ENCODE measurements around the gene ABI3BP. TPM values are rescaled to one million over a fixed set of nuclear protein-coding genes. Genes with fewer than 3 reads are reported as not detected.

The ABI3BP gene
- total and polyA plus RNA-seq, 2 experiments from 2014 or later = 0.42 to 0.57 TPM

- TF ChIP-seq JUNB (IDR thresholded peaks at IDR 0.05; ENCODE audit: unreplicated experiment) = no peak
- no peak for TF ChIP-seq NANOG (IDR thresholded peaks at IDR 0.05; ENCODE audit: borderline replicate concordance)
- no peak for TF ChIP-seq ZNF114 (CRISPR knock-in tag; IDR thresholded peaks at IDR 0.05)
- TF ChIP-seq STAT1 (IDR thresholded peaks at IDR 0.05; ENCODE audit: unreplicated experiment) = no peak
- no peak for TF ChIP-seq EZH2phosphoT487 (IDR thresholded peaks at IDR 0.05; ENCODE audit: unreplicated experiment)
- TF ChIP-seq CREB1 (CRISPR knock-in tag; IDR thresholded peaks at IDR 0.05; ENCODE audit: low read depth) = no peak
These were observed 40.1 kb downstream of the ABI3BP start (continued) for GRCh38 chr3:100953103-100953502.

- H3K9me2 ChIP-seq (ENCODE audit: insufficient read depth) = no peaks in the 10 kb centered on the region
- H3K36me3 ChIP-seq (ENCODE audit: insufficient read depth) = no peaks in the 10 kb centered on the region
- TF ChIP-seq, protein P1, sequence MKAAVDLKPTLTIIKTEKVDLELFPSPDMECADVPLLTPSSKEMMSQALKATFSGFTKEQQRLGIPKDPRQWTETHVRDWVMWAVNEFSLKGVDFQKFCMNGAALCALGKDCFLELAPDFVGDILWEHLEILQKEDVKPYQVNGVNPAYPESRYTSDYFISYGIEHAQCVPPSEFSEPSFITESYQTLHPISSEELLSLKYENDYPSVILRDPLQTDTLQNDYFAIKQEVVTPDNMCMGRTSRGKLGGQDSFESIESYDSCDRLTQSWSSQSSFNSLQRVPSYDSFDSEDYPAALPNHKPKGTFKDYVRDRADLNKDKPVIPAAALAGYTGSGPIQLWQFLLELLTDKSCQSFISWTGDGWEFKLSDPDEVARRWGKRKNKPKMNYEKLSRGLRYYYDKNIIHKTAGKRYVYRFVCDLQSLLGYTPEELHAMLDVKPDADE (IDR thresholded peaks at IDR 0.05) = no peak
- TF ChIP-seq, protein P2, sequence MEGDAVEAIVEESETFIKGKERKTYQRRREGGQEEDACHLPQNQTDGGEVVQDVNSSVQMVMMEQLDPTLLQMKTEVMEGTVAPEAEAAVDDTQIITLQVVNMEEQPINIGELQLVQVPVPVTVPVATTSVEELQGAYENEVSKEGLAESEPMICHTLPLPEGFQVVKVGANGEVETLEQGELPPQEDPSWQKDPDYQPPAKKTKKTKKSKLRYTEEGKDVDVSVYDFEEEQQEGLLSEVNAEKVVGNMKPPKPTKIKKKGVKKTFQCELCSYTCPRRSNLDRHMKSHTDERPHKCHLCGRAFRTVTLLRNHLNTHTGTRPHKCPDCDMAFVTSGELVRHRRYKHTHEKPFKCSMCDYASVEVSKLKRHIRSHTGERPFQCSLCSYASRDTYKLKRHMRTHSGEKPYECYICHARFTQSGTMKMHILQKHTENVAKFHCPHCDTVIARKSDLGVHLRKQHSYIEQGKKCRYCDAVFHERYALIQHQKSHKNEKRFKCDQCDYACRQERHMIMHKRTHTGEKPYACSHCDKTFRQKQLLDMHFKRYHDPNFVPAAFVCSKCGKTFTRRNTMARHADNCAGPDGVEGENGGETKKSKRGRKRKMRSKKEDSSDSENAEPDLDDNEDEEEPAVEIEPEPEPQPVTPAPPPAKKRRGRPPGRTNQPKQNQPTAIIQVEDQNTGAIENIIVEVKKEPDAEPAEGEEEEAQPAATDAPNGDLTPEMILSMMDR (conservative IDR thresholded peaks at IDR 0.05; ENCODE audit: low read depth in 2 of 2) = no peak
- TF ChIP-seq EZH2 (IDR thresholded peaks at IDR 0.05; ENCODE audit: low read depth, unreplicated experiment) (no peak), REST (IDR thresholded peaks at IDR 0.05; ENCODE audit: unreplicated experiment) (no peak), ZNF462 (CRISPR knock-in tag; IDR thresholded peaks at IDR 0.05) (no peak), NANOG (IDR thresholded peaks at IDR 0.05; ENCODE audit: borderline replicate concordance) (no peak), STAT1 (IDR thresholded peaks at IDR 0.05; ENCODE audit: unreplicated experiment) (no peak), ZNF331 (CRISPR knock-in tag; IDR thresholded peaks at IDR 0.05; ENCODE audit: low read depth) (no peak), CREB1 (CRISPR knock-in tag; IDR thresholded peaks at IDR 0.05; ENCODE audit: low read depth) (no peak), EZH2phosphoT487 (IDR thresholded peaks at IDR 0.05; ENCODE audit: unreplicated experiment) (no peak)
- no peaks in the 10 kb centered on the region for H3K9me3 Mint-ChIP-seq
- H3K4me3 ChIP-seq = no peak overlapping the region
- no peak overlapping the region for H3K4me3 Mint-ChIP-seq
- H3K4me2 ChIP-seq = no peak overlapping the region
- no peak overlapping the region for H3K27ac Mint-ChIP-seq
- no peaks in the 10 kb centered on the region for H3F3A ChIP-seq (replicated peaks; ENCODE audit: low read depth)
- H3K27ac ChIP-seq (ENCODE audit: low read depth) = no peak overlapping the region
- H3K4me1 ChIP-seq (ENCODE audit: insufficient read depth) = no peaks in the 10 kb centered on the region
- H3K27me3 Mint-ChIP-seq (ENCODE audit: insufficient read depth, low read depth, poor library complexity) = no peaks in the 10 kb centered on the region
- H3K79me2 ChIP-seq (replicated peaks; ENCODE audit: insufficient read depth) = no peaks in the 10 kb centered on the region
- DNase-seq (ENCODE audit: low spot score) (no peak), ATAC-seq (no peak)
- H3K4me1 Mint-ChIP-seq = peaks cover 4% of the 10 kb centered on the region; the same call in 1 of the 3 replicates
- no peaks in the 10 kb centered on the region for H3K36me3 Mint-ChIP-seq (ENCODE audit: low read depth)
- H4K20me1 ChIP-seq (replicated peaks; ENCODE audit: insufficient read depth) = no peaks in the 10 kb centered on the region
- no peak overlapping the region for H2AFZ ChIP-seq
- no peaks in the 10 kb centered on the region for H3K27me3 ChIP-seq (ENCODE audit: insufficient read depth)
These were observed 46.1 kb downstream of the ABI3BP start for GRCh38 chr3:100947119-100947518.

Data from GM23338 (cell line).